Colon (tissue), 2 donors: ENCODE results near the gene NAMPT.
"Not testable (repeated sequence)": the region's sequence is repeated elsewhere in the genome, so short reads cannot be mapped to it uniquely, and the experiment has no call there.

Experiments
- FAIRE-seq: peaks from 2 replicates; lab custom pipeline; 2012; peaks lifted over from hg19 to GRCh38; lab: Jason Lieb, UNC
- donor health status: control.
- donor health status: control.

Gene NAMPT

GRCh38 chr7:106284714-106285050 lies at the start of gene NAMPT:
Gene NAMPT (minus strand): TSS chr7:106284983. CDS start chr7:106284884, 99 bp downstream.
- FAIRE-seq = no peak

GRCh38 chr7:106332201-106332600 lies 47.4 kb upstream of the NAMPT start:
- FAIRE-seq = no peak

- FAIRE-seq = no peak
These were observed 46.8 kb upstream of the NAMPT start for GRCh38 chr7:106331441-106332175.

GRCh38 chr7:106329971-106330733 lies 45.4 kb upstream of the NAMPT start:
- FAIRE-seq = no peak

- no peak for FAIRE-seq
These were observed 44.6 kb upstream of the NAMPT start for GRCh38 chr7:106329408-106329807.

GRCh38 chr7:106327538-106328481 lies 43.0 kb upstream of the NAMPT start:
- FAIRE-seq = no peak

GRCh38 chr7:106326594-106327537 lies 42.1 kb upstream of the NAMPT start:
- no peak for FAIRE-seq

GRCh38 chr7:106324509-106324908 lies 39.7 kb upstream of the NAMPT start:
- FAIRE-seq = not testable (repeated sequence)

GRCh38 chr7:106320254-106320770 lies 35.5 kb upstream of the NAMPT start:
- not testable (repeated sequence) for FAIRE-seq

GRCh38 chr7:106318482-106318881 lies 33.7 kb upstream of the NAMPT start:
- FAIRE-seq = no peak

- no peak for FAIRE-seq
These were observed 33.2 kb upstream of the NAMPT start for GRCh38 chr7:106317971-106318370.

- FAIRE-seq = no peak
These were observed 32.2 kb upstream of the NAMPT start for GRCh38 chr7:106316947-106317346.

- no peak for FAIRE-seq
These were observed 30.1 kb upstream of the NAMPT start for GRCh38 chr7:106314875-106315274.

- FAIRE-seq = no peak
These were observed 29.2 kb upstream of the NAMPT start for GRCh38 chr7:106313966-106314365.

GRCh38 chr7:106313456-106313901 lies 28.7 kb upstream of the NAMPT start:
- FAIRE-seq = no peak

GRCh38 chr7:106312906-106313305 lies 28.1 kb upstream of the NAMPT start:
- no peak for FAIRE-seq

GRCh38 chr7:106312099-106312871 lies 27.5 kb upstream of the NAMPT start:
- no peak for FAIRE-seq

- no peak for FAIRE-seq
These were observed 24.6 kb upstream of the NAMPT start for GRCh38 chr7:106309362-106309761.

GRCh38 chr7:106306256-106306655 lies 21.5 kb upstream of the NAMPT start:
- no peak for FAIRE-seq

GRCh38 chr7:106305732-106306131 lies 20.9 kb upstream of the NAMPT start:
- FAIRE-seq = no peak
